OCI-LY7 (cell line): ENCODE measurements around the gene ATAD3B.

ENCODE experiments used
- CTCF ChIP-seq: fragments of 200-600 bp; sonication (generic); conservative IDR thresholded peaks from 2 replicates; pipeline ENCODE4 v1.5.1; 2014; ENCODE audit warnings: mild to moderate bottlenecking, antibody characterized with exemption, low read length, moderate library complexity, mixed read lengths
- EZH2phosphoT487 ChIP-seq: fragments of 200-600 bp; sonication (generic); IDR thresholded peaks from 2 replicates; pipeline ENCODE4 v1.6.1; 2018; ENCODE audit warnings: low read depth, borderline replicate concordance, mild to moderate bottlenecking, mixed run types, antibody characterized with exemption, low read length, moderate library complexity, mixed read lengths

GRCh38 chr1:1489861-1490260, 18.3 kb downstream of the ATAD3B start:
- no peak for TF ChIP-seq CTCF
- TF ChIP-seq EZH2phosphoT487, result no peak
